GM23338 (cell line): ENCODE results near the gene HNRNPC.
A peak's percentile ranks its signal among the peaks of the same experiment; 100 is the strongest.

Source experiments
- EZH2phosphoT487 ChIP-seq: fragments of 200-600 bp; sonication (generic); IDR thresholded peaks from one replicate; pipeline ENCODE4 v1.8.1; 2018; ENCODE audit warnings: antibody characterized with exemption; ENCODE audit not compliant: unreplicated experiment
- TF ChIP-seq, protein P1 (sequence below), 2 experiments: fragments of 200-600 bp in 1 of 2; sonication (generic) in 1 of 2; conservative IDR thresholded peaks; 2 replicates each; pipeline versions ENCODE4 v1.5.1 to v1.6.1; 2016 to 2017; ENCODE audit warnings: antibody characterized with exemption in 2 of 2, low read depth in 2 of 2, mild to moderate bottlenecking in 2 of 2, moderate library complexity in 1 of 2

GRCh38 chr14:21191261-21191808 is 77.9 kb downstream of the HNRNPC start:
- TF ChIP-seq EZH2phosphoT487, result no peak
- TF ChIP-seq, protein P1, sequence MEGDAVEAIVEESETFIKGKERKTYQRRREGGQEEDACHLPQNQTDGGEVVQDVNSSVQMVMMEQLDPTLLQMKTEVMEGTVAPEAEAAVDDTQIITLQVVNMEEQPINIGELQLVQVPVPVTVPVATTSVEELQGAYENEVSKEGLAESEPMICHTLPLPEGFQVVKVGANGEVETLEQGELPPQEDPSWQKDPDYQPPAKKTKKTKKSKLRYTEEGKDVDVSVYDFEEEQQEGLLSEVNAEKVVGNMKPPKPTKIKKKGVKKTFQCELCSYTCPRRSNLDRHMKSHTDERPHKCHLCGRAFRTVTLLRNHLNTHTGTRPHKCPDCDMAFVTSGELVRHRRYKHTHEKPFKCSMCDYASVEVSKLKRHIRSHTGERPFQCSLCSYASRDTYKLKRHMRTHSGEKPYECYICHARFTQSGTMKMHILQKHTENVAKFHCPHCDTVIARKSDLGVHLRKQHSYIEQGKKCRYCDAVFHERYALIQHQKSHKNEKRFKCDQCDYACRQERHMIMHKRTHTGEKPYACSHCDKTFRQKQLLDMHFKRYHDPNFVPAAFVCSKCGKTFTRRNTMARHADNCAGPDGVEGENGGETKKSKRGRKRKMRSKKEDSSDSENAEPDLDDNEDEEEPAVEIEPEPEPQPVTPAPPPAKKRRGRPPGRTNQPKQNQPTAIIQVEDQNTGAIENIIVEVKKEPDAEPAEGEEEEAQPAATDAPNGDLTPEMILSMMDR (conservative IDR thresholded peaks at IDR 0.05; ENCODE audit: low read depth in 2 of 2), result peak in 1 of 2 experiments; percentile 37; a peak in 2 of 4 replicates
